ENCODE measurements around the gene SNED1. TPM values are rescaled to one million over a fixed set of nuclear protein-coding genes. Genes with fewer than 3 reads are reported as not detected.

Gene SNED1
- polyA plus RNA-seq, 4 donors: 0.45 to 6.0 (median 3.4) TPM

- no peak overlapping the region for H3K4me3 ChIP-seq (ENCODE audit: low read depth in 1 of 3, low read length in 3 of 3)
- peaks cover 0 to 3% (median 0%) of the 10 kb centered on the region in 3 donors for H3K36me3 ChIP-seq (ENCODE audit: control insufficient read depth in 3 of 3, insufficient read depth in 2 of 3, low read depth in 1 of 3, low read length in 3 of 3)
- H3K9me3 ChIP-seq (ENCODE audit: control insufficient read depth in 2 of 2, insufficient read depth in 1 of 2, low read depth in 1 of 2, low read length in 1 of 2): peaks cover 3 to 15% of the 10 kb centered on the region in 2 donors
- no peak for DNase-seq
- 94 to 98% (median 97%) methylated on average over 2 of the region's 2 CpGs for WGBS, 3 donors
- H3K27me3 ChIP-seq (ENCODE audit: control insufficient read depth in 3 of 3, insufficient read depth in 3 of 3, low read length in 3 of 3): peaks cover 3 to 30% (median 3%) of the 10 kb centered on the region in 3 donors
- H3K4me1 ChIP-seq (ENCODE audit: control insufficient read depth in 3 of 3, insufficient read depth in 2 of 3, low read depth in 1 of 3, low read length in 2 of 3): no peaks in the 10 kb centered on the region
- FAIRE-seq: no peak
- no peak overlapping the region for H3K27ac ChIP-seq (ENCODE audit: low read depth in 1 of 3, low read length in 2 of 3)
Observed at GRCh38 chr2:241003369-241003768, 5.0 kb downstream of the SNED1 start.

DNA sequence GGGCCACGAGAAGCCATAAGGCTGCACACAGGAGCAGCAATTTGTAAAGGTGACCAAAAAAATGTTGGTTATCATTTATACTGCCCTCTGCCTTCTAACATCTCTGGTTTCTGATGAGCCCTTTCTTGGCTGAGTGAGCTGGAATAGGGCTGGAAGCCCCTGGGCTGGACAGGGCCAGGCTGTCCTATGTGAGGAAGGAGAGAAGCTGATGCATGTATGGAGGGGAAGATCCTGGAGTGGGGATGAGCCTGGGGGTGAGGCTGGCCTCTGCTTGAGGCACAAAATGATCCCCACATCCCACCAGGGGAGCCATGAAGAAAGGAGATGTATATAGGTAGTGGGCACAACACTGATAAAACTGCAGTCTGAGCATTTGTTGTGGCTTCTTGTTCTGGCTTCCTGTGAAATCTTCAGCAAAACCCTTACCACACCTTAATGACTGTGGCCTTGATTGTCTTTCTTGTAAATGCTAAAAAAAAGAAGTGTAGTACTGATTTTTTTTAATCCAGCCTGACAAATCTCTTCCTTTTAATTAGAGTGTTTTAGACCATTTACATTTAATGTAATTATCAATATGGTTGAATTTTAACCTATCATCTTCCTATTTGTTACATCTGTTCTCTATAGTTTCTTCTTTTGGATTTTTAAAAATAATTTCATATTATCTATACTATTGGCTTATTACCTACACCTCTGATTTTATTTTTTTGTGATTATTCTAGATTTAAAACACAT, 5.6 kb downstream of the SNED1 start:
- Histone ChIP-seq H3K36me3 (ENCODE audit: control insufficient read depth in 3 of 3, insufficient read depth in 2 of 3, low read depth in 1 of 3, low read length in 3 of 3) (peaks cover 0 to 3% (median 0%) of the 10 kb centered on the region in 3 donors), H3K9me3 (ENCODE audit: control insufficient read depth in 2 of 2, insufficient read depth in 1 of 2, low read depth in 1 of 2, low read length in 1 of 2) (peaks cover 3 to 15% of the 10 kb centered on the region in 2 donors), H3K4me3 (ENCODE audit: low read depth in 1 of 3, low read length in 3 of 3) (no peak overlapping the region), H3K27me3 (ENCODE audit: control insufficient read depth in 3 of 3, insufficient read depth in 3 of 3, low read length in 3 of 3) (peaks cover 3 to 30% (median 3%) of the 10 kb centered on the region in 3 donors), H3K27ac (ENCODE audit: low read depth in 1 of 3, low read length in 2 of 3) (no peak overlapping the region), H3K4me1 (ENCODE audit: control insufficient read depth in 3 of 3, insufficient read depth in 2 of 3, low read depth in 1 of 3, low read length in 2 of 3) (no peaks in the 10 kb centered on the region)
- no peak for FAIRE-seq
- WGBS, 3 donors: 78 to 92% (median 89%) methylated on average over 1 of the region's 1 CpG
- no peak for DNase-seq

DNA sequence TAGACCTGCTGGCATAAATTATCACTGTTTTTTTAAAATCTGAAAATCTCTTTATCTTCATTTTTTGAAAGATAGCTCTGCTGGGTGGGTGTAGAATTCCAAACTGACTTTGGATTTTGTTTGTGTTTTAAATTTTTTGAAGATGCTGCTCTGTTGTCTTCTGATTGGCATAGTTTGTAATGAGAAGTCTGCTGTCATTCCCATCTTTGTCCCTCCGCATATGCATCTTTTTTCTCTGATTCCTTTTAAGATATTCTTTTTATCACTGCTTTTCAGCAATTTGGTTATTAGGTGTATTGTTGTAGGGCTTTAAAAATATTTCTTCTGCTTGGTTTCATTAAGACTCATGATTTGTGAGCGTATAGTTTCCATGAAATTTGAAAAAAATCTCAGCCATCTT, 7.2 kb downstream of the SNED1 start:
- peaks cover 0 to 4% (median 4%) of the 10 kb centered on the region in 3 donors for H3K4me1 ChIP-seq (ENCODE audit: control insufficient read depth in 3 of 3, insufficient read depth in 2 of 3, low read depth in 1 of 3, low read length in 2 of 3)
- FAIRE-seq: no peak
- peaks cover 3 to 15% of the 10 kb centered on the region in 2 donors for H3K9me3 ChIP-seq (ENCODE audit: control insufficient read depth in 2 of 2, insufficient read depth in 1 of 2, low read depth in 1 of 2, low read length in 1 of 2)
- DNase-seq: no peak
- H3K4me3 ChIP-seq (ENCODE audit: low read depth in 1 of 3, low read length in 3 of 3): no peak overlapping the region
- peaks cover 0 to 21% (median 0%) of the 10 kb centered on the region in 3 donors for H3K27me3 ChIP-seq (ENCODE audit: control insufficient read depth in 3 of 3, insufficient read depth in 3 of 3, low read length in 3 of 3)
- no peak overlapping the region for H3K27ac ChIP-seq (ENCODE audit: low read depth in 1 of 3, low read length in 2 of 3)
- 74 to 92% (median 87%) methylated on average over 2 of the region's 2 CpGs for WGBS, 3 donors
- peaks cover 0 to 4% (median 0%) of the 10 kb centered on the region in 3 donors for H3K36me3 ChIP-seq (ENCODE audit: control insufficient read depth in 3 of 3, insufficient read depth in 2 of 3, low read depth in 1 of 3, low read length in 3 of 3)

DNA sequence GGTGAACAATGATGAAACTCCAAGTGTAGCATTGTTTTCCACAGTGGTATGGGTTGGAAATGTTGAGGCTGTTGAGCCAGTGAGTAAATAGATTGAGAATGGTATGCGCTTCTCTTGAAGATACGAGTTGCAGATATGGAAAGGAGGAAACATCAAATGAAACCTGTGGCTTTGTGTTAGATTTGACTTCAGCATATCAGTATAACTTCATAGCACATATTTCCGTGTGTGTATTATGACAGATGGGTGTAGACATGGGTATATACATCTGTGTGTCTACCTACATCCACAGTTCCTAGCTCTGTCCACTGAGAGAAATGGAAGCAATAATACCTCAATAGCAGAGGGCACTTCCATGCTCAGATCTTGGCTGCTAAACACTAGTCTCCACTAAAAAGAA, 8.0 kb downstream of the SNED1 start:
- Histone ChIP-seq H3K36me3 (ENCODE audit: control insufficient read depth in 3 of 3, insufficient read depth in 2 of 3, low read depth in 1 of 3, low read length in 3 of 3) (peaks cover 0 to 5% (median 0%) of the 10 kb centered on the region in 3 donors), H3K9me3 (ENCODE audit: control insufficient read depth in 2 of 2, insufficient read depth in 1 of 2, low read depth in 1 of 2, low read length in 1 of 2) (peaks cover 3 to 15% of the 10 kb centered on the region in 2 donors), H3K4me1 (ENCODE audit: control insufficient read depth in 3 of 3, insufficient read depth in 2 of 3, low read depth in 1 of 3, low read length in 2 of 3) (peaks cover 0 to 7% (median 4%) of the 10 kb centered on the region in 3 donors), H3K27me3 (ENCODE audit: control insufficient read depth in 3 of 3, insufficient read depth in 3 of 3, low read length in 3 of 3) (peaks cover 0 to 14% (median 0%) of the 10 kb centered on the region in 3 donors), H3K27ac (ENCODE audit: low read depth in 1 of 3, low read length in 2 of 3) (no peak overlapping the region), H3K4me3 (ENCODE audit: low read depth in 1 of 3, low read length in 3 of 3) (no peak overlapping the region)
- DNase-seq (no peak), FAIRE-seq (no peak)
- WGBS, 3 donors: 63 to 87% (median 63%) methylated on average over 3 of the region's 3 CpGs

- Histone ChIP-seq H3K9me3 (ENCODE audit: control insufficient read depth in 2 of 2, insufficient read depth in 1 of 2, low read depth in 1 of 2, low read length in 1 of 2) (peaks cover 3 to 15% of the 10 kb centered on the region in 2 donors), H3K4me3 (ENCODE audit: low read depth in 1 of 3, low read length in 3 of 3) (no peak overlapping the region), H3K4me1 (ENCODE audit: control insufficient read depth in 3 of 3, insufficient read depth in 2 of 3, low read depth in 1 of 3, low read length in 2 of 3) (peaks cover 0 to 7% (median 4%) of the 10 kb centered on the region in 3 donors), H3K27ac (ENCODE audit: low read depth in 1 of 3, low read length in 2 of 3) (no peak overlapping the region), H3K36me3 (ENCODE audit: control insufficient read depth in 3 of 3, insufficient read depth in 2 of 3, low read depth in 1 of 3, low read length in 3 of 3) (peaks cover 0 to 5% (median 0%) of the 10 kb centered on the region in 3 donors), H3K27me3 (ENCODE audit: control insufficient read depth in 3 of 3, insufficient read depth in 3 of 3, low read length in 3 of 3) (peaks cover 0 to 9% (median 0%) of the 10 kb centered on the region in 3 donors)
- DNase-seq (no peak), FAIRE-seq (no peak)
- 96 to 98% (median 97%) methylated on average over 7 of the region's 7 CpGs for WGBS, 3 donors
Observed at GRCh38 chr2:241007111-241007510, 8.7 kb downstream of the SNED1 start.

DNA sequence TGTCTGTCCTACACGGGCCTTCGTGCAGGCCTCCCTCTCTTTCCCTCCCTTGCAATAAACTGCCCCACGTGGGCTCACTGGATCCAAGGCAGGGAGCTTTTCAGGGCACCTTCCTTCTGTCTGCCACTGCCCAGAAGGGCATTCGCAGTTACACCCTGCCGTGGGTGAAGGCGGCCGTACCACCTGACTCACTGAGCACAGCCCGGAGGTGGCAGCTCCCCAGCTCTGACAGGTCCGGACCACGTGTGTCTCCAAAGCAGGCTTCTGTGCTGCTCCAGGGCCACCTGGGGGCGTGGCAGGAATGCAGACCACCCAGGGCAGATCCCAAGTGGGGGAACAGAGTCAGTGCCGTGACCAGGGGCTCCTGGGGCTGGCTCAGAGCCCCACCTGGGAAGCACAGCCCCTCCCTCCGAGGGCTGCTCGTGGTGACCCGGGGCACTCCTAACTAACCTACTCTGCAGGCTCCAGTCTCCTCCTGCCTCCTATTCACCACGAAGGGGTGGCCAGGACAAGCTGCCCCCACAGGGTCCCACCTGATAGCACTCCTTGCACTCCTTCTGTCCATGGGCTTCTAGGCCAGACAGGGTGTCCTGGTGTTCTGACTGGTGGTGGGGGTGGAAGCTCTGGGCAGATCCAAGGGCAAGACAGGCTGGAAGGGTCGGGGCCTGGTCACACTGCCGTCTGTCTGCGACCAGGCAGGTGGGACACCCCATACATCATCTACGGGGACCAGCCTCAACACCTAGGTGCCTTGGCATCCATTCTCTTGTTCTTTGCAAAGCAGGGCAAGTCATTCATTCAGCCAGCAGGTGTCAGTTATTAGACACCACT, 9.7 kb downstream of the SNED1 start:
- DNase-seq: no peak

DNA sequence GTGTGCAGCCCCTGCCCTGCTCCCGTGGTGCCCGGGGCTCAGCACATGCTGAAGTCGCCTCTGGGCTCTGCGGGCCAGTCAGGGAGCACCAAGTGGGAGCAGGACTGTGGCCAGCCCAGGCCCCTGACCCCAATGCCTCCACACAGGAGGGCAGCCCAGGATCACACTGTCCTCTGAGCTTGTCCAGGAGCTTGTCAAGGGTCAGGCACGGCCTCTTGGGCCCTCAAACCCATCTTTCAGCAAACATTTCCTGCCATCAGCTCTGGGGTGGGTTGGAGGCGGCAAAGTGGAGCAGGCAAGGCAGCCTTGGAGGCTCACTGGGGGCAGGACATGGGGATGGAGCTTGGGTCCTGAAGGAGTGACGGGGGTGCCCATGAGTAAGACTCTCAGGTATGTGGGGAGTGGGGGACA, 10.3 kb downstream of the SNED1 start:
- DNase-seq (no peak), FAIRE-seq (no peak)
- Histone ChIP-seq H3K36me3 (ENCODE audit: control insufficient read depth in 3 of 3, insufficient read depth in 2 of 3, low read depth in 1 of 3, low read length in 3 of 3) (peaks cover 0 to 2% (median 0%) of the 10 kb centered on the region in 3 donors), H3K9me3 (ENCODE audit: control insufficient read depth in 2 of 2, insufficient read depth in 1 of 2, low read depth in 1 of 2, low read length in 1 of 2) (peaks cover 2 to 9% of the 10 kb centered on the region in 2 donors), H3K27me3 (ENCODE audit: control insufficient read depth in 3 of 3, insufficient read depth in 3 of 3, low read length in 3 of 3) (peaks cover 0 to 6% (median 0%) of the 10 kb centered on the region in 3 donors), H3K27ac (ENCODE audit: low read depth in 1 of 3, low read length in 2 of 3) (no peak overlapping the region), H3K4me1 (ENCODE audit: control insufficient read depth in 3 of 3, insufficient read depth in 2 of 3, low read depth in 1 of 3, low read length in 2 of 3) (peaks cover 0 to 7% (median 4%) of the 10 kb centered on the region in 3 donors), H3K4me3 (ENCODE audit: low read depth in 1 of 3, low read length in 3 of 3) (no peak overlapping the region)
- 89 to 94% (median 92%) methylated on average over 7 of the region's 7 CpGs for WGBS, 3 donors

More for the DNA sequence above, 9.7 kb downstream of the SNED1 start:
- peaks cover 0 to 7% (median 4%) of the 10 kb centered on the region in 3 donors for H3K4me1 ChIP-seq (ENCODE audit: control insufficient read depth in 3 of 3, insufficient read depth in 2 of 3, low read depth in 1 of 3, low read length in 2 of 3)
- H3K9me3 ChIP-seq (ENCODE audit: control insufficient read depth in 2 of 2, insufficient read depth in 1 of 2, low read depth in 1 of 2, low read length in 1 of 2): peaks cover 3 to 15% of the 10 kb centered on the region in 2 donors
- H3K36me3 ChIP-seq (ENCODE audit: control insufficient read depth in 3 of 3, insufficient read depth in 2 of 3, low read depth in 1 of 3, low read length in 3 of 3): peaks cover 0 to 5% (median 0%) of the 10 kb centered on the region in 3 donors
- no peak overlapping the region for H3K27ac ChIP-seq (ENCODE audit: low read depth in 1 of 3, low read length in 2 of 3)
- 85 to 86% (median 85%) methylated on average over 20 of the region's 20 CpGs for WGBS, 3 donors
- H3K27me3 ChIP-seq (ENCODE audit: control insufficient read depth in 3 of 3, insufficient read depth in 3 of 3, low read length in 3 of 3): peaks cover 0 to 6% (median 0%) of the 10 kb centered on the region in 3 donors
- no peak for FAIRE-seq
- no peak overlapping the region for H3K4me3 ChIP-seq (ENCODE audit: low read depth in 1 of 3, low read length in 3 of 3)

DNA sequence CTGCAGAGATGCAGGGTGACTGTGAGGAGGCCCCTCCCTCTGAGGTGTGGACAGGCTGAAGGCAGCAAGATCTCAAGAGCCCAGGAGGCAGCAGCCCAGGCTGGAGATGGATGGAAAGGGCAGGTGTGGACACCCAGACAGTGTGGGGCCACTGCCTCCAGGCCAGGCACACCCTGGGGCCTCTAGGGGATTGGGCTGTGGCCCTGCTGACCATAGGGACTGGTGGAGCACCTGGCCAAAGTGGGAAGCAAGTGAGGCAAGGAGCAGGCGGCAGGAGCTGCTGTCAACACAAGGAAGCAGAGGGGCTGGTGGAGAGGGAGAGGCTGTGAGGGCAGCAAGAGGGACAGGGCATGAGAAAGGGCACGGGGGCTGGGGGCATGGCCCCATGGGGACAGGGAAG, 10.8 kb downstream of the SNED1 start:
- DNase-seq (no peak), FAIRE-seq (no peak)
- H3K36me3 ChIP-seq (ENCODE audit: control insufficient read depth in 3 of 3, insufficient read depth in 2 of 3, low read depth in 1 of 3, low read length in 3 of 3): peaks cover 0 to 2% (median 0%) of the 10 kb centered on the region in 3 donors
- peaks cover 0 to 7% (median 4%) of the 10 kb centered on the region in 3 donors for H3K4me1 ChIP-seq (ENCODE audit: control insufficient read depth in 3 of 3, insufficient read depth in 2 of 3, low read depth in 1 of 3, low read length in 2 of 3)
- H3K27me3 ChIP-seq (ENCODE audit: control insufficient read depth in 3 of 3, insufficient read depth in 3 of 3, low read length in 3 of 3): peaks cover 0 to 6% (median 0%) of the 10 kb centered on the region in 3 donors
- peaks cover 0 to 5% of the 10 kb centered on the region in 2 donors for H3K9me3 ChIP-seq (ENCODE audit: control insufficient read depth in 2 of 2, insufficient read depth in 1 of 2, low read depth in 1 of 2, low read length in 1 of 2)
- peak overlapping the region in 1 of 3 donors; percentile 26 for H3K27ac ChIP-seq (ENCODE audit: low read depth in 1 of 3, low read length in 2 of 3)
- H3K4me3 ChIP-seq (ENCODE audit: low read depth in 1 of 3, low read length in 3 of 3): no peak overlapping the region
- WGBS, 3 donors: 85 to 89% (median 85%) methylated on average over 2 of the region's 2 CpGs
